ENCODE measurements around the gene RASEF. TPM values are rescaled to one million over a fixed set of nuclear protein-coding genes. Genes with fewer than 3 reads are reported as not detected.

RASEF gene
- total and polyA plus RNA-seq, 2 of the 13 experiments (the other 11 are each of a cell fraction or from before 2014, with no cell fraction given), result 0.07 TPM; not detected in 1

DNA sequence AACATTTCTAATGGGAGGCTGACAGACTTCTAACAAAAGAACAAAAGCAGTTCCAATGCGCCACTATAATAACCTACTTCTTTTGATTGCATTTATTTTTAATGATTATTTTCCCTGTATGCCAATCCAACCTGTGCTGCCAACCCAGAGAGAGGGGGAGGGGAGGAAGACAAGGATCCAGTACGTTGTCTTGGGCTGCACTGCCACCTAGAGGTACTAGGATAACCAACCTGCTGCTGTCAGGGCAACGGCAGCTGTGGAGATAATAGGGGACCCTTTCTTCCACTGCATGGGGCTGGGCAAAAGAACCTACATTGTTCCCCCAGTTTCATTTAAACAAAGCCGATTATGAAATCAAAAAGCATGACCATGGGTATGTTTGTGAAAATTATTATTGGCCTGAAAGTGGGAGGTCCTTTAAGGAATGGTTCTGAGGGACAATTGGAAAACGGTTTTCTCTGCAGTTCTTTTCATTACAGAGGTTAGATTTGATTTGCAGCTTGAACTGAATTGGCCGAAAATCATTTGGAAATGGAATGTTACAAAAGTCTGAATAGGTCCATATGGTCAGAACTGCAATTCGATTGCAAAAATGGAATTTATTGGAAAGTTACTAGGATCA lies 101.3 kb downstream of the RASEF start (continued):
- TF ChIP-seq TRIM24 (CRISPR knock-in tag; IDR thresholded peaks at IDR 0.05), result no peak
- no peak for TF ChIP-seq TERF1 (CRISPR knock-in tag; IDR thresholded peaks at IDR 0.05)
- TF ChIP-seq GATAD2A (CRISPR knock-in tag; IDR thresholded peaks at IDR 0.05), result 0 out of 2 replicates have a peak, but pooled peaks have one; percentile 21
- no peak for TF ChIP-seq ZFX (CRISPR knock-in tag; IDR thresholded peaks at IDR 0.05; ENCODE audit: low read depth)
- TF ChIP-seq NPAS2 (CRISPR knock-in tag; IDR thresholded peaks at IDR 0.05; ENCODE audit: borderline replicate concordance), result no peak
- no peak for TF ChIP-seq JUN (CRISPR knock-in tag; IDR thresholded peaks at IDR 0.05)
- TF ChIP-seq TRIM22 (IDR thresholded peaks at IDR 0.05), result no peak
- no peak for TF ChIP-seq ZNF557 (CRISPR knock-in tag; IDR thresholded peaks at IDR 0.05)
- TF ChIP-seq ZNF367 (CRISPR knock-in tag; IDR thresholded peaks at IDR 0.05; ENCODE audit: borderline replicate concordance), result no peak
- TF ChIP-seq STAG1 (CRISPR knock-in tag; IDR thresholded peaks at IDR 0.05), result peak; percentile 90
- no peak for TF ChIP-seq ZNF274 (CRISPR knock-in tag; IDR thresholded peaks at IDR 0.05)
- peak; percentile 50; the same call in 1 of the 2 replicates for TF ChIP-seq CHD2 (IDR thresholded peaks at IDR 0.05; ENCODE audit: low read depth, low read length)
- TF ChIP-seq ZBTB4 (CRISPR knock-in tag; IDR thresholded peaks at IDR 0.05; ENCODE audit: borderline replicate concordance), result no peak
- no peak for TF ChIP-seq SP4 (CRISPR knock-in tag; IDR thresholded peaks at IDR 0.05)
- TF ChIP-seq MAFF (IDR thresholded peaks at IDR 0.05; ENCODE audit: low read depth, low read length), result no peak
- TF ChIP-seq JUNB (CRISPR knock-in tag; IDR thresholded peaks at IDR 0.05; ENCODE audit: borderline replicate concordance), result no peak
- TF ChIP-seq TEAD3 (CRISPR knock-in tag; optimal IDR thresholded peaks at IDR 0.05; ENCODE audit: borderline replicate concordance), result peak; percentile 16
- no peak for TF ChIP-seq SP140L (CRISPR knock-in tag; IDR thresholded peaks at IDR 0.05; ENCODE audit: borderline replicate concordance)
- TF ChIP-seq, protein P1, sequence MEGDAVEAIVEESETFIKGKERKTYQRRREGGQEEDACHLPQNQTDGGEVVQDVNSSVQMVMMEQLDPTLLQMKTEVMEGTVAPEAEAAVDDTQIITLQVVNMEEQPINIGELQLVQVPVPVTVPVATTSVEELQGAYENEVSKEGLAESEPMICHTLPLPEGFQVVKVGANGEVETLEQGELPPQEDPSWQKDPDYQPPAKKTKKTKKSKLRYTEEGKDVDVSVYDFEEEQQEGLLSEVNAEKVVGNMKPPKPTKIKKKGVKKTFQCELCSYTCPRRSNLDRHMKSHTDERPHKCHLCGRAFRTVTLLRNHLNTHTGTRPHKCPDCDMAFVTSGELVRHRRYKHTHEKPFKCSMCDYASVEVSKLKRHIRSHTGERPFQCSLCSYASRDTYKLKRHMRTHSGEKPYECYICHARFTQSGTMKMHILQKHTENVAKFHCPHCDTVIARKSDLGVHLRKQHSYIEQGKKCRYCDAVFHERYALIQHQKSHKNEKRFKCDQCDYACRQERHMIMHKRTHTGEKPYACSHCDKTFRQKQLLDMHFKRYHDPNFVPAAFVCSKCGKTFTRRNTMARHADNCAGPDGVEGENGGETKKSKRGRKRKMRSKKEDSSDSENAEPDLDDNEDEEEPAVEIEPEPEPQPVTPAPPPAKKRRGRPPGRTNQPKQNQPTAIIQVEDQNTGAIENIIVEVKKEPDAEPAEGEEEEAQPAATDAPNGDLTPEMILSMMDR (CRISPR knock-in tag; IDR thresholded peaks at IDR 0.05), result peak; percentile 91
- peak; percentile 97 for TF ChIP-seq ZNF281 (CRISPR knock-in tag; IDR thresholded peaks at IDR 0.05; ENCODE audit: borderline replicate concordance)

All from HepG2 (cell line).